Nephron progenitor cell (in vitro differentiated cells): ENCODE data around the gene MPIG6B.

ENCODE experiments used
- DNase-seq: peaks from one replicate; pipeline ENCODE4 v3.0.0; 2021
- H3K27ac Mint-ChIP-seq: 2 replicates; pipeline ENCODE4 v1.8.0; 2021; ENCODE audit warnings: mild to moderate bottlenecking, moderate library complexity, mixed read lengths
- H3K27me3 Mint-ChIP-seq: 2 replicates; pipeline ENCODE4 v1.8.0; 2021; ENCODE audit warnings: mild to moderate bottlenecking, low read depth, mixed read lengths; ENCODE audit not compliant: poor library complexity
- H3K36me3 Mint-ChIP-seq: 2 replicates; pipeline ENCODE4 v1.8.0; 2021; ENCODE audit warnings: low read depth, mixed read lengths
- H3K4me1 Mint-ChIP-seq: 2 replicates; pipeline ENCODE4 v1.8.0; 2021; ENCODE audit warnings: mixed read lengths
- H3K4me3 Mint-ChIP-seq: 2 replicates; pipeline ENCODE4 v1.8.0; 2021; ENCODE audit warnings: mild to moderate bottlenecking, moderate library complexity, mixed read lengths
- H3K9me3 Mint-ChIP-seq: 2 replicates; pipeline ENCODE4 v1.8.0; 2021; ENCODE audit warnings: mild to moderate bottlenecking, moderate library complexity, mixed read lengths
- CTCF ChIP-seq: fragments of 200-600 bp; sonication (generic); IDR thresholded peaks from 2 replicates; pipeline ENCODE4 v1.5.0; 2021; ENCODE audit warnings: antibody characterized with exemption

The MPIG6B gene

DNA sequence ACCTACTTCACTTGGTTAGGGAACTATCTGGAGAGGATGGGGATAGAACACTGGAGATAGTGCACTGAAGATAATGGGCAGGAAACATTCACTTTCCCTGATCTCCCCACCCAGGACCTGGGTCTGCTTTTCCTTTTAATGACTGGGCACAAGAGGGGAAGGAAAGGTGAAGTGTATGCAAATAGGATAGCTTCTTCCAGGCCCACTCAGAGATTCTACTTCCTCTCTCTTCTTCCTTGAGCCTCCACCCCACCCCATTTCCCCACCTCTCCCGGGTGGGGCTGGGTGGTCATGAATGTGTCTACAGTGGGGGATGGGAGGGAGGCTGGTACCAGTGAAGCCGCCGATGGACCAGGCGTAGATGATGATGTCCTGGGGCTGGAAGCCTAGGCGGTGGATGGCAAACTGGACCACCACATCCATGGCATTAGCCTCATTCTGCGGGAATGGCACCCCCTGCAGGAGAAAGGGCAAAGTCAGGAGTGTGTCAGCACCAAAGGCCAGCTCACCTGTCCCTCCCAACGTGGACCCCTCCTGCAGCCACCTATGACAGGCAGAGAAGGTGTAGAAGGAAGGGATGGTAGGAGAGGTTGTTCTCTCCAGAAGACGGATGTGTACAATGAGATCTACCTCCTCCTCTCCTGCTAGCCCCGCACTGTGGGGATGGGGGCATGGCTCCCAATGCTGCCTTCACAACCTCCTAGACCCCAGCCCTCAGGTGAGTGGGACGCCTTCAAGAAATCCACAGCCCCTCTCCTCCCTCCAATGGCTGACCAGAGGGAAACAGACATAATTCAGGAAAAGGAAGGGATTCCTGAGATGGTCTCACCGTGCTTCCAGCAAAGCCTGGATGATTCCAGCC lies 33.7 kb upstream of the MPIG6B start:
- no peaks in the 10 kb centered on the region for H3K9me3 Mint-ChIP-seq
- no peak overlapping the region for H3K4me3 Mint-ChIP-seq
- H3K27ac Mint-ChIP-seq = peak overlapping the region; percentile 97
- H3K36me3 Mint-ChIP-seq = peaks cover 66% of the 10 kb centered on the region
- TF ChIP-seq CTCF = peak; percentile 24
- peaks cover 13% of the 10 kb centered on the region for H3K4me1 Mint-ChIP-seq
- DNase-seq = no peak
- H3K27me3 Mint-ChIP-seq = no peaks in the 10 kb centered on the region

GRCh38 chr6:31690231-31691077 lies 32.7 kb upstream of the MPIG6B start:
- no peak for TF ChIP-seq CTCF
- H3K4me3 Mint-ChIP-seq = peak overlapping the region; percentile 29
- H3K36me3 Mint-ChIP-seq = peaks cover 65% of the 10 kb centered on the region
- peak overlapping the region; percentile 97 for H3K27ac Mint-ChIP-seq
- DNase-seq = no peak
- no peaks in the 10 kb centered on the region for H3K27me3 Mint-ChIP-seq
- H3K9me3 Mint-ChIP-seq = no peaks in the 10 kb centered on the region
- peaks cover 13% of the 10 kb centered on the region for H3K4me1 Mint-ChIP-seq

- Mint-ChIP-seq H3K36me3 (peaks cover 58% of the 10 kb centered on the region), H3K27me3 (no peaks in the 10 kb centered on the region), H3K27ac (peak overlapping the region; percentile 97), H3K4me1 (peaks cover 13% of the 10 kb centered on the region), H3K9me3 (no peaks in the 10 kb centered on the region), H3K4me3 (no peak overlapping the region)
- no peak for TF ChIP-seq CTCF
- DNase-seq = no peak
These were observed 32.1 kb upstream of the MPIG6B start for GRCh38 chr6:31691078-31691463.

DNA sequence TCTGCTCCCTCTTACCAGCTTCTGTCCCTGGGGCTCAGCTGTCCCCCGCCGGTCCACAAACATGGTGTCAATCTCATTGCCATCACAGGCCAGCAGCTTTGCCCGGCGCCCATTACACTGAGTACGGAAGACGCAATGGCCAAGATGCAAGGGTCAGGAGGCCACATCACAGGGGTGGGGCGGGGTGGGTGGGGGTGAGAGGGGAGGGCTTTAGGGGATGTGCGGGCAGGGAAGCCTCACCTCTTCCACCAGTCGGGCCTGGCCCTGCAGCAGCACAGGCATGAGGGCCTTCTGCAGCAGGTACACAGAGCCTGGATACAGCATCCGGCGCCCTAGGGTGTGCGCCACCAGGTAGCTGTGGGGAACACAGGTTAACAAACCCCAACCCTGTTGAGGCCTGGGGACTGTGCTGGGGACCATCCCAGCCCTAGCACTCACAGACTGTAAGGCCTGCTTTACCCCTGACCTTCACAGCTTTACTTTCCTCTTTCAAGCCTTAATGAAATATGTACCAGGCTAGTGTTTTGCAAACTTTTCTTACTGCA lies 31.5 kb upstream of the MPIG6B start:
- H3K27me3 Mint-ChIP-seq = no peaks in the 10 kb centered on the region
- no peak for DNase-seq
- peaks cover 58% of the 10 kb centered on the region for H3K36me3 Mint-ChIP-seq

GRCh38 chr6:31692353-31692752 lies 30.8 kb upstream of the MPIG6B start:
- Mint-ChIP-seq H3K27me3 (no peaks in the 10 kb centered on the region), H3K36me3 (peaks cover 58% of the 10 kb centered on the region), H3K9me3 (no peaks in the 10 kb centered on the region), H3K4me1 (peaks cover 16% of the 10 kb centered on the region), H3K27ac (peak overlapping the region; percentile 76), H3K4me3 (no peak overlapping the region)
- TF ChIP-seq CTCF = no peak
- DNase-seq = no peak

More for the DNA sequence above, 31.5 kb upstream of the MPIG6B start:
- Mint-ChIP-seq H3K9me3 (no peaks in the 10 kb centered on the region), H3K4me1 (peaks cover 13% of the 10 kb centered on the region), H3K27ac (no peak overlapping the region), H3K4me3 (no peak overlapping the region)
- TF ChIP-seq CTCF = no peak
